Lower lobe of right lung (tissue), 2 donors: Measurements from ENCODE around the gene TSFM. TPM values are rescaled to one million over a fixed set of nuclear protein-coding genes. Genes with fewer than 3 reads are reported as not detected.
A peak's percentile ranks its signal among the peaks of the same experiment; 100 is the strongest.

Experiments
- ATAC-seq, 2 donors: fragments of 200-7000 bp; cut with Tn5 transposase; one replicate each; pipeline ENCODE4 v1.9.1; 2020 to 2022; ENCODE audit warnings: mild to moderate bottlenecking in 2 of 2, moderate library complexity in 2 of 2
- DNase-seq: peaks from one replicate; pipeline ENCODE4 v3.0.0-alpha.2; 2020
- H3K27ac ChIP-seq: fragments of 200-600 bp; one replicate; pipeline ENCODE4 v1.8.0; 2022
- H3K27me3 ChIP-seq: fragments of 200-600 bp; one replicate; pipeline ENCODE4 v1.8.0; 2022; ENCODE audit warnings: low read depth
- H3K36me3 ChIP-seq: fragments of 200-600 bp; one replicate; pipeline ENCODE4 v1.8.0; 2022; ENCODE audit warnings: mild to moderate bottlenecking
- H3K4me1 ChIP-seq: fragments of 200-600 bp; one replicate; pipeline ENCODE4 v1.8.0; 2022
- H3K4me3 ChIP-seq: fragments of 200-600 bp; one replicate; pipeline ENCODE4 v1.8.0; 2022; ENCODE audit warnings: mild to moderate bottlenecking
- H3K9me3 ChIP-seq: fragments of 200-600 bp; one replicate; pipeline ENCODE4 v1.8.0; 2022
- CTCF ChIP-seq: fragments of 200-600 bp; IDR thresholded peaks from one replicate; pipeline ENCODE4 v1.8.0; 2022; ENCODE audit warnings: antibody characterized with exemption, mild to moderate bottlenecking
- intact Hi-C: fragments of 100-400 bp; cut with DNase I; formaldehyde crosslinking; loops from one replicate; pipeline ENCODE4 v1.11.0; 2022
- total RNA-seq: library from RNA; stranded (reverse); fragmentation: NEBNext Ultra II Directional; extraction: Animal tissue kit (Norgen Biotek cat#: 25700); gene quantifications from one replicate; pipeline ENCODE4 v1.2.1, GENCODE V29; 2021
- donor health status: DM: no; HTN: yes; CAD: no; lungs with severe emphysema.

The TSFM gene
- total RNA-seq, 1 donor from 2014 or later = 22.6 TPM

- H3K27me3 ChIP-seq = peaks cover 41% of the 10 kb centered on the region
- peak overlapping the region; percentile 53 for H3K4me3 ChIP-seq
- intact Hi-C loops = no loop called here
- no peaks in the 10 kb centered on the region for H3K9me3 ChIP-seq
- DNase-seq (peak; percentile 62), ATAC-seq (no peak)
- no peaks in the 10 kb centered on the region for H3K36me3 ChIP-seq
- H3K4me1 ChIP-seq = peaks cover 47% of the 10 kb centered on the region
- H3K27ac ChIP-seq = no peak overlapping the region
- no peak for TF ChIP-seq CTCF
These were observed 41.8 kb upstream of the TSFM start for GRCh38 chr12:57740656-57741412.

- no peak for DNase-seq
- peaks cover 2% of the 10 kb centered on the region for H3K36me3 ChIP-seq
- peak overlapping the region; percentile 56 for H3K27ac ChIP-seq
- H3K27me3 ChIP-seq = peaks cover 36% of the 10 kb centered on the region
- H3K9me3 ChIP-seq = no peaks in the 10 kb centered on the region
- intact Hi-C loops = no loop called here
- H3K4me3 ChIP-seq = peak overlapping the region; percentile 53
- peaks cover 44% of the 10 kb centered on the region for H3K4me1 ChIP-seq
- no peak for ATAC-seq
- no peak for TF ChIP-seq CTCF
These were observed 41.2 kb upstream of the TSFM start for GRCh38 chr12:57741413-57741789.

- H3K27me3 ChIP-seq = peaks cover 29% of the 10 kb centered on the region
- H3K36me3 ChIP-seq = peaks cover 9% of the 10 kb centered on the region
- peak overlapping the region; percentile 53 for H3K4me3 ChIP-seq
These were observed 40.5 kb upstream of the TSFM start for GRCh38 chr12:57741844-57742738.

GRCh38 chr12:57743769-57744168 is 38.8 kb upstream of the TSFM start:
- no peak for TF ChIP-seq CTCF
- Histone ChIP-seq H3K27me3 (peaks cover 14% of the 10 kb centered on the region), H3K9me3 (no peaks in the 10 kb centered on the region), H3K36me3 (peaks cover 26% of the 10 kb centered on the region), H3K4me3 (peak overlapping the region; percentile 75), H3K4me1 (peaks cover 27% of the 10 kb centered on the region), H3K27ac (peak overlapping the region; percentile 95)
- intact Hi-C loops = no loop called here
- DNase-seq = no peak
- ATAC-seq = no peak

More at GRCh38 chr12:57741844-57742738, 40.5 kb upstream of the TSFM start:
- TF ChIP-seq CTCF = peak; percentile 23
- intact Hi-C loops = no loop called here
- peak; percentile 73 for DNase-seq
- peak; percentile 12 to 13 for ATAC-seq
- Histone ChIP-seq H3K27ac (peak overlapping the region; percentile 56), H3K9me3 (no peaks in the 10 kb centered on the region), H3K4me1 (peaks cover 39% of the 10 kb centered on the region)

GRCh38 chr12:57744194-57744776 is 38.3 kb upstream of the TSFM start:
- no peaks in the 10 kb centered on the region for H3K9me3 ChIP-seq
- peaks cover 21% of the 10 kb centered on the region for H3K4me1 ChIP-seq
- ATAC-seq = peak; percentile 78 to 84
- intact Hi-C loops = no loop called here
- peak; percentile 80 for DNase-seq
- H3K27ac ChIP-seq = peak overlapping the region; percentile 95
- peaks cover 31% of the 10 kb centered on the region for H3K36me3 ChIP-seq
- peaks cover 11% of the 10 kb centered on the region for H3K27me3 ChIP-seq
- no peak for TF ChIP-seq CTCF
- H3K4me3 ChIP-seq = peak overlapping the region; percentile 75
